Endothelial cell of umbilical vein (primary cell): ENCODE results near the gene IFI6.

Experiments used
- CTCF ChIP-seq, 2 donors: IDR thresholded peaks; 1 replicate in 1 of 2; 2 replicates in 1 of 2; pipeline ENCODE4 v1.5.1; 2011; ENCODE audit warnings: low read length in 2 of 2, mild to moderate bottlenecking in 2 of 2, moderate library complexity in 2 of 2, control low read depth in 1 of 2, inconsistent platforms in 1 of 2, low read depth in 1 of 2; ENCODE audit not compliant: insufficient read depth in 1 of 2; ENCODE audit errors: extremely low read depth in 1 of 2
- EZH2 ChIP-seq: IDR thresholded peaks from 2 replicates; pipeline ENCODE4 v1.6.1; 2012; ENCODE audit warnings: borderline replicate concordance, low read depth, mild to moderate bottlenecking, moderate library complexity, low read length, inconsistent platforms; ENCODE audit not compliant: severe bottlenecking
- FOS ChIP-seq: IDR thresholded peaks from 2 replicates; pipeline ENCODE4 v1.6.1; 2011; ENCODE audit warnings: mild to moderate bottlenecking, low read length, moderate library complexity, borderline replicate concordance; ENCODE audit not compliant: insufficient read depth
- GATA2 ChIP-seq: IDR thresholded peaks from 2 replicates; pipeline ENCODE4 v1.7.0; 2011; ENCODE audit warnings: low read depth, mild to moderate bottlenecking, moderate library complexity, mixed read lengths, low read length; ENCODE audit not compliant: insufficient read length, insufficient read depth
- JUN ChIP-seq: IDR thresholded peaks from 2 replicates; pipeline ENCODE4 v1.6.1; 2011; ENCODE audit warnings: borderline replicate concordance, low read depth; ENCODE audit not compliant: insufficient read length, insufficient read depth
- MAX ChIP-seq: IDR thresholded peaks from 2 replicates; pipeline ENCODE4 v1.6.1; 2011; ENCODE audit not compliant: insufficient read depth, insufficient read length
- MYC ChIP-seq: IDR thresholded peaks from one replicate; pipeline ENCODE4 v1.6.1; 2011; ENCODE audit warnings: mild to moderate bottlenecking, low read depth, low read length
- POLR2A ChIP-seq: IDR thresholded peaks from 2 replicates; pipeline ENCODE4 v1.6.1; 2012; ENCODE audit warnings: low read depth, mild to moderate bottlenecking, control low read depth, low read length
- POLR2AphosphoS5 ChIP-seq: IDR thresholded peaks from 2 replicates; pipeline ENCODE4 v1.6.1; 2012; ENCODE audit warnings: low read depth, mild to moderate bottlenecking, control low read depth, low read length, moderate library complexity; ENCODE audit not compliant: insufficient read depth

- no peak for TF ChIP-seq CTCF (IDR thresholded peaks at IDR 0.05; ENCODE audit: extremely low read depth in 1 of 2, insufficient read depth in 1 of 2, low read depth in 1 of 2, low read length in 2 of 2)
- TF ChIP-seq EZH2 = no peak
- TF ChIP-seq POLR2A = no peak
- no peak for TF ChIP-seq POLR2AphosphoS5
- TF ChIP-seq MYC = no peak
- TF ChIP-seq JUN = no peak
- TF ChIP-seq MAX = no peak
- TF ChIP-seq GATA2 = no peak
- TF ChIP-seq FOS = no peak
Measured at GRCh38 chr1:27634985-27635367, 37.0 kb downstream of the IFI6 start, which contains the start of gene FGR.
